GM18867 (cell line): ENCODE data around the gene IGSF21.
"Not testable (repeated sequence)": the region's sequence is repeated elsewhere in the genome, so short reads cannot be mapped to it uniquely, and the experiment has no call there.

ENCODE experiments used
- ATAC-seq: cut with Tn5 transposase; IDR thresholded peaks from one replicate; pipeline ENCODE4 v1.9.1; 2021; ENCODE audit warnings: mild to moderate bottlenecking, moderate library complexity; ENCODE audit not compliant: unreplicated experiment

The IGSF21 gene

DNA sequence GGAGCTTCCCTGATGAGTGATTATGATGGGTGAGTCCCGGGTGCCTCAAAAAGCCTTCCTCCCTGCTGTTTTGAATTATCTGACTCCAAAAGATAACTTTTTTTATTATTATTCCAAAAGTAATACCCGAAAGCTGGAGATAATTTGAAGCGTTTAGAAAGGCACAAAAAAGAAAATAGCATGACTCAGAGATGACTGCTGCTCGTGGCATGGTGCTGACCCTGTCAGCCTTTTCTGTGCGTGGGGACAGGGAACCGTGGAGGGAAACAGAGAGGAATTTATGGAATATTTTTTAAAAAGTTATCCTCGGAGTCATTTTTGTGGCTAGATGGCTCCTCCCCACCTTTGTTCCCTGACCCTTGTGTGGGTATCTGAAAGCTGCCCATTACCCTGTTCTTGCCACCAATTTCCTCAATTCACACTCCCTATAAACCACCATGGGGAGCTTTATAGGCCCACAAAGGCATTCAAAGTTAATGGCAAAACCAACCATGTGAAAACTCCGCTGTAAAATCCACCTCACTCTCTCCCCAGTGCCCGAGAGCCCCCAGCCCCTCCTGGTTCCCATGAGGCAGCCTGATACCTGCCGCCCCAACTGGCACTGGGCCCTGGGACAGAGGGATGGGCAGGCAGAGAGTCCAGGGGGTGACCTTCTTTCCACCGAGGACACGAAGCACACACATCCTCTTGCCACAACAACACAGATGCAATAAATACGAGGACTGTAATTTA lies 37.5 kb downstream of the IGSF21 start:
- no peak for ATAC-seq

- ATAC-seq: no peak
Measured at GRCh38 chr1:18145851-18146618, 38.4 kb downstream of the IGSF21 start.

- no peak for ATAC-seq
Measured at GRCh38 chr1:18146886-18147285, 39.3 kb downstream of the IGSF21 start.

GRCh38 chr1:18147672-18148071 lies 40.1 kb downstream of the IGSF21 start:
- ATAC-seq: no peak

DNA sequence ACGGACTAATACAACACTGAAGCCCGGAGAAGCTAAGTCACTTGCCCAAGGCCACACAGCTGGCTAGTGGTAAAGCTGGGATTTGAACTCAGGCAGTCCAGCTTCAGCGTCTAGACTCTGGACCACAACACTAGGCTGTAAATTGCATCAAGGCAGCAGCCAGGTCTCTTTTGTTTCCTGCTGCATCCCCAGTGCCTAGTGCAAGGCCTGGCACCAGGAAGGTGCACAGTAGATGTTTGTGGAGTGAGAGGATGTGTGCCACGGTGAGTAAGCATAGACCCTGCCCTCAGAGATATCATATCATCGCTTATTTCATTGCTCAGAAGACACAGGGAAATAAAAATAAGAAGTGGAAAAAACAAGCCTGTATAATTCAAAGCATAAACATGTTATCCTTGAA lies 40.9 kb downstream of the IGSF21 start:
- no peak for ATAC-seq

GRCh38 chr1:18149027-18149641 lies 41.5 kb downstream of the IGSF21 start:
- ATAC-seq: no peak

- no peak for ATAC-seq
Measured at GRCh38 chr1:18151436-18152122, 44.0 kb downstream of the IGSF21 start.

DNA sequence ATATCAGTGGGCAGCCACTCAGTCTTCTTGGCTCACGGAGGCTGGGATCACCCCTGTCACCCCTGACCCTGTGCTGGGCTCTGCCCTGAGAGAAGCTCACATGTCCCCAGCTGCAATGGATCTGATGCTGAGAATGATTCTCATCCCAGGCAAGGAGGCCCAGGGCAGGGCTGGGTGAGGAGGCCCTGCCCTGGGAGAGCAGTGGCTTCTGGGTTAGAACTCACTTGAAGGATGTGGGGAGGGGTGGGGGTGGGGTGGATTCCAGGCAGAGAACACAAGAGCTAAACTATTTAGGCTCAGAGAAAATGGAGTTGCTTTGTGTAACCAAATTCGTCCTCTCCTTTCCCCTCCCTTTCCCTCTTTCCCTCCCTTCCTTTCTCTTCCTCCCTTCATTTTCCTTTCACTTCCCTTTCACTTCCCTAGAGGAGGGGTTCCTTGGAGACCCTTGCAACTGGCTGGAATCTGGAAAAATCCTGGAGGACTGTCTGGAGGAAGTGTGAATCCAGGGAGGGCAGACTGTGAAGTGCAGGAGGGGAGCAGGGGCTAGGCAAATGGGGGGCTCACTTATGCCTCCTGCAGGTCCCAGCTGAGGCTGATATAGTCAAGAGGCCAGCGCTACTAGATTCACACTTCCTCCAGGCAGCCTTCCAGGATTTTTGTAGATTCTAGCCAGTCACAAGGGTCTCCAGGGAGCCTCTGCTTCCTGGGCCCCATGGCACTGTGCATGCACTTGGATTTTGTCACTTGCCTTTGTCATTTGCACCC lies 47.0 kb downstream of the IGSF21 start:
- ATAC-seq: no peak

DNA sequence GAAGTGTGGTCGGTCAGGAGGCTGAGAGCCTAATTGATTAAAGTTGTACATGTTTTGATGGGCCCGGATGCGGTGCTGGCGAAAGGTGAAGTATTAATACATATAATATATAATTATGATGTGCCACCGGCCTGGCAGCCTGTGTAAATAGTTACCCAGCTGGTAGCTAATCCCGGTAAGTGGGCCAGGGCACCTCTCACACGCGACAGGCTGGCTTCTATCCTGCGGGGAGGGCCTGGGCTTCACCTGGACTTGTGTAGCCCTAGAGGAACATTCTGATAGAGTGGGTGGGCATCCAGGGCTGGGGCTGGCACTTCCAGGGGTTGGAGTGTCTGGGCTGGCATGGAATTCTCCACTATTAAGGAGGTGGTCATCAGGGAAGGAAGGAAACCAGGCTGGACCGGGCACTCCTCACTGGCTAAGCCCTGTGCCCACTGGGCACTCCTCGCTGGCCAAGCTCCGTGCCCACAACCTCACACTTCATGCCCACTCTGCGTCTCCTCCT lies 48.3 kb downstream of the IGSF21 start:
- no peak for ATAC-seq

- ATAC-seq: no peak
Measured at GRCh38 chr1:18157352-18157751, 49.8 kb downstream of the IGSF21 start.

- ATAC-seq: no peak
Measured at GRCh38 chr1:18157968-18158367, 50.4 kb downstream of the IGSF21 start.

- ATAC-seq: no peak
Measured at GRCh38 chr1:18158714-18159113, 51.1 kb downstream of the IGSF21 start.

DNA sequence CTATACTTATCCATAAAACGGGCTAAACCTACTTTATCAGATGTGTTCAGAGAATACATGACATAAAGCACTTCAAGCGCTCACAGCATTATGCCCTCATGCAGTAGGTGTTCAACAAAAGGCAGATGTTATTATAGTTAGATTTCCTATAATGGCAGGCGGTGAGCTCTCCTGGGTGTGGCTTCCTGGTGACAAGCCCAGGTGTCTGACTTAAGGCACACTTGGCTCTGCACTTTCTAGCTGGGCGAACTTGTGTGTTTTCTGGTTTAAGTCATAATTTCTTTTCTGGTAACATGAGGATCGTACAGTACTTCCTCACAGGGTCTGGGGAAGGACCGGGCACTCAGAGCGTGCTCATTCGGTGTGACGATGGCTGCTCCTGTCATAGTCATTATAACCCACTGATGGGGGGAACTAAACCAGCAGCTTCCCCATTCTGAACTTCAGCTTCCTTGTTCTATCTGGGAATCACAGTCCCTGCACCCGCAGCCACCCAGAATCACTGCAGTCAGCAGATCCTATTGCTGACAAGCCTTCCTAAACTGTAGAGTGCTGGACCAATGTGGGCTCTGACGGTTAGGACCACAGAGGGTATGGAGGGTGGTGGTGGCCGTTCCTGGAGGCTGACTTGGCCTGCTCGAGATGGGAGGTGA lies 52.8 kb downstream of the IGSF21 start:
- ATAC-seq: no peak

GRCh38 chr1:18161690-18162089 lies 54.1 kb downstream of the IGSF21 start:
- ATAC-seq: no peak

DNA sequence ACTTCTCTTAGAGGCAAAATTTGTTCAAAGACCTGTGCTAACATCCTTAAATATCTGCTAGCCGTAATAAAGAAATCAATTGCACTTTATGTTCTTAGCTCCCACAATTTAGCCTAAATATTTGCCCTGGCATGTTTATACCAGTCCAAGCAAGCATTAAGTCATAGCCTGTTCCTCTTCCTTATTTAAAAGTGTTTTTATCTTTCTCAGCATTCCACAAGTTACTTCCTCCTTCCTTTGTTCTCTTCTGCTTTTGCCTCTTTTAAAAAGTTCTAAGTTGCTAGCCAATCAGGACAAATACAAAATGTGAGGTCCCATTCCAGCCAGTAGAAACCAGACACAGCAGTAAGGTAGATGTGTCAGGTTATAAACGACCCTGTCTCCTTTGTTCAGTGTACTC lies 58.0 kb downstream of the IGSF21 start:
- not testable (repeated sequence) for ATAC-seq

DNA sequence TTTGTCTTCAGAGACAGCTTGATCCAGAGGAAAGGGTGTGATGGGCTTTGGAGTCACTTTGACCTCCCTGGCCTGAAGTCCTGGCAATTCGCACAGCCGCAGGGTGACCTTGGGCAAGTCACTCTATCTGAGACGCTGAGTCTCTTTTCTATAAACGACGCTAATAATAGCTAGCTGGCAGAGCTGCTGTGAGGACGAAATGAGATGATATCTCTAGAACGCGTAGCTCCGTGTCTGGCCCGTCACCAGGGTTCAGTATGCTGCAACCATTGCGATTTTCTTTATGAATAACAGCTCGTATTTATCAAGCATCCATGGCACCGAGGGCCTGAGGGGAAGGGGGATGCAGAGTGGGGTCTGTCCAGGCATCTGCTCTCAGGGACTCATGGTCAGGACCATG lies 58.7 kb downstream of the IGSF21 start:
- ATAC-seq: no peak

- no peak for ATAC-seq
Measured at GRCh38 chr1:18166929-18167328, 59.3 kb downstream of the IGSF21 start.

GRCh38 chr1:18170444-18170843 lies 62.8 kb downstream of the IGSF21 start:
- no peak for ATAC-seq

GRCh38 chr1:18174037-18174436 lies 66.4 kb downstream of the IGSF21 start:
- ATAC-seq: no peak

- no peak for ATAC-seq
Measured at GRCh38 chr1:18175051-18175450, 67.5 kb downstream of the IGSF21 start.
